CD4-positive, alpha-beta T cell treated with Interleukin-4 for 1 hour (primary cell): ENCODE measurements around the gene RASSF4.

Experiments
- DNase-seq, 2 donors: peaks; one replicate each; pipeline ENCODE4 v3.0.0-alpha.2; 2020 to 2022

Gene RASSF4

GRCh38 chr10:44928462-44928861 is 31.1 kb upstream of the RASSF4 start:
- no peak for DNase-seq

GRCh38 chr10:44929356-44930255 is 30.0 kb upstream of the RASSF4 start:
- DNase-seq, result no peak

DNA sequence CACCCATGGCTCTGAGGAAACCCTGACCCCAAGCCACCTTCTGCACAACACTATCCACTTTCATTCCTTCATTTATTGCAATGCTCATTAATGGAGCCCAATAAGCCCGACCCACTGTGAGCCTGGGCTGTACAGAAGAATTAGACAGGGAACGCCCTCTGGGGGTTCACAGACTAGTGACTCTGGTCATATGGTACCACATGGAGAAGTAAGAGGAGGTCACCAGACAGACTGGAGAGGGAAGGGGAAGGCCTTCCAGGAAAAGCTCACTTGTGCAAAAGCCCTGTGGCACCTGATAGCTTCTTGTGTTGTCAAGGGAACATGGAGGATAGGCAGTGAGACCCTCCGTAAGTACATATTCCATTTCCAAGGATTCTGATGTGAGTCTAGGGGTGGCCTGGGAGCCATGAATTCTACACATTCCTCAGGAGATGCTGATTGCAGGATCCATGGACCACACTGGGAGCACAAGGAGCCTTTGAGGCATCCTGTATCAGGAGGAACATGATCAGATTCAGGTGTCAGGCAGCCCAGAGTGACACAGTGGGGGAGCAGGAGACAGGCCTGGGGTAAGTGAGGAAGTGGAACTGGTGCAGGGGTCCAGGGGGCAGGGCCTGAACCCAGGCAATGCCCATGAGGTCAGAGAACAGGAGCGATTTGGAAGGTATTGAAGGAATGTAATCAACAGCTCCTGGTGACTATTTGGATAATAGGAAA is 28.5 kb upstream of the RASSF4 start:
- no peak for DNase-seq

DNA sequence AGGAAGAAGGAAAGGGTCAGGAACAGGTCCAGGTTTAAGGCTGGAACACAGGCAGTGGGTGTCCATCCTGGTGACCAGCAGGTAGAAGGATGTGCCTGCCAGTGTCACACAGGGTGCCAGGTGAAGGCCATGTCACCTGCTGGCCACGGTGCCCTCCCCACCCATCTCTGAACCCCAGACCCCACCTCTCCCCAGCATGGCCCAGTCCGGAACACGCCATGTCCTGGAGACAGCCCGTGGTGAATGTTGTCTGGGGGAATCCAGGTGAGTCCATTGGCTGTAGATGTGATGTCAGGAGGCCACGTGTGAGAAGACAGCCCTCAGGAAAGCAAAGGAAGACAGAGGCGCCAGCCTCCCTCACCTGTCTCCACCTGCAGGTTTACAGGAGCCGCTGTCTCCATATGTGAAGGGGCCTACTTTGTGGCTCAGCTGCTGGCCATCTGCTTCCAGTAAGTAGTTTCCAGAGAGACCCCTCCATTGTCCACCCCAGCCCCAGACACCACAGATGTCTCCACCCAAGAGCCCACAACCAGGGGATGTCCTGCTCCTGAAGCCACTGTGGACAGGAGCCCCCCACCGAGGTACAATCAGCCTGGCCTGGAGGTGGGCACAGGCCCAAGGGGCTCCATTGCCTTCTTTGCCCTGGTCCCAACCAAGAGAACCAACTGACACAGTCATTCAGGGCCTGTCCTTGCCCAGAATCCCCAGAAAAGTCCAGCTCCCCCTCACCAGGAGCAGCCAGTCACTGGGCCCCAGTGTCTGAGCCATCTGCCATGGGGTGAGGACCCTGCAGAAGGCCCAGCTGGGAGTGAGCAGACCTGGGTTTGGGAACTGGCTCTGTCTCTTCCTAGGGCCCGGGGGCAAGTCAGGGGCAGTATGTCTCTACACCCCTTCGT is 27.7 kb upstream of the RASSF4 start:
- DNase-seq, result no peak

GRCh38 chr10:44932517-44933450 is 26.8 kb upstream of the RASSF4 start:
- peak; percentile 79 to 84 for DNase-seq

DNA sequence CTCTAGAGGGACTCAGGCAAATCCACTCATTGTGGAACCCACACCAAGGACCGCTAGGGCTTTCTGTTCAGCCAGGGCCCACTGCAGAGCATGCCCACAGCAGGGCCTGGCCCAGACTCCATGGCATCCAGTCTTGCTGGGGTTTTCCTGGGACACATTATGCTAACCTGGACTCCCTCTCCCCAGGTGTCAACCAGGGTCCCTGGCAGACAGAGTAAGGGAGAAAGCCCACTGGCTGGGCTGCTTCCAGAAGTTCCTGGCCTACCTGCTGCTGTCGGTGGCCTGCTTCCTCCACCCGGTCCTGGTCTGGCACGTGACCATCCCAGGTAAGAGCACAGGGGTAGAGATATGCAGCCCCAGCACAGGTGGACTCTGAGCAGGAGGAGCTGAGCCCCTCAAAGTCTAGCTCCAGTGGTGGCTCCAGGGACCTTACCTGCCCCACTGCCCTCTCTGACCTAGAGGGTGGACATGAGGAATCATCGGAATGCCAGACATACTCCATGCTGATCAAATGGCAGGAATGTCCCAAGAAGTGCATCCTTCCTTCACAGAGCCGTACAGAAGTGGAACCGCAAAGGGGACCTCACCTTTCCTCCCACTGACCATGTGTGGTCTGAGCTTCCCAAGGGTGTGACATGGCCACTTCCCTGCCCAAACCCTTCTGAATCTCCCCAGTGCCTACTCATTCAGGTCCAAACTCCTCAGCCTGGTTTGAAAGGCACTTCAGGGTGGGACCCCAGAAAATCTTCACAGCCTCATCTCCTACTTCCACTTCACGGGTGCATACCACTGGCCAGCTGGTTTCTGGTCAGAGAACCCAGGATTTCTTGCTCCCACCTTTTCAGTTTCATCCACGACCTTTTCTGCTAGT is 25.9 kb upstream of the RASSF4 start:
- DNase-seq, result no peak

DNA sequence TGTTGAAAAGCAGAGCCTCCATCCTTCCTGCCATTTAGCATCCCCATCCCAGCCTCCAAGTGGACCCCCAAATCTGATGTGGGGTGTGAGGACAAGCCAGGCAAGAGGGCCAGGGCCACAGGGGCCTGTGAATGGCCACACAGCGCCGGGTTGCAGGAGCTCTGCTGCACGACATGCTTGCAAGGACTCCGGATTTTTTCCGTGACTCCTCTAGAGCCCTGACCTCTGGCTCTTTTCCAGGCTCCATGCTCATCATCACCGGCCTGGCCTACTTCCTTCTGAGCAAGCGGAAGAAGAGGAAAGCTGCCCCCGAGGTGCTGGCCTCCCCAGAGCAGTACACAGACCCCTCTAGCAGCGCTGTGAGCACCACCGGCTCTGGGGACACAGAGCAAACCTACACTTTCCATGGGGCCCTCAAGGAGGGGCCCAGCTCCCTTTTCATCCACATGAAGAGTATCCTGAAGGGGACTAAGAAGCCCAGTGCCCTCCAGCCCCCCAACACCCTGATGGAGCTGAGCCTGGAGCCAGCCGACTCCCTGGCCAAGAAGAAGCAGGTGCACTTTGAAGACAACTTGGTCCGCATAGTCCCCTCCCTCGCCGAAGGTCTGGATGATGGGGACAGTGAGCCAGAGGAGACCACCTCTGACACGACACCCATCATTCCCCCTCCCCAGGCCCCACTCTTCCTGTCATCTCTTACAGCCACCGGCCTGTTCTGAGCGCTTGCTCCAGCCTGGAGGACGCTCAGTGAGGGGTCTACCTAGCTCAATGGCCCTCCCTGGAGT is 25.0 kb upstream of the RASSF4 start:
- no peak for DNase-seq

DNA sequence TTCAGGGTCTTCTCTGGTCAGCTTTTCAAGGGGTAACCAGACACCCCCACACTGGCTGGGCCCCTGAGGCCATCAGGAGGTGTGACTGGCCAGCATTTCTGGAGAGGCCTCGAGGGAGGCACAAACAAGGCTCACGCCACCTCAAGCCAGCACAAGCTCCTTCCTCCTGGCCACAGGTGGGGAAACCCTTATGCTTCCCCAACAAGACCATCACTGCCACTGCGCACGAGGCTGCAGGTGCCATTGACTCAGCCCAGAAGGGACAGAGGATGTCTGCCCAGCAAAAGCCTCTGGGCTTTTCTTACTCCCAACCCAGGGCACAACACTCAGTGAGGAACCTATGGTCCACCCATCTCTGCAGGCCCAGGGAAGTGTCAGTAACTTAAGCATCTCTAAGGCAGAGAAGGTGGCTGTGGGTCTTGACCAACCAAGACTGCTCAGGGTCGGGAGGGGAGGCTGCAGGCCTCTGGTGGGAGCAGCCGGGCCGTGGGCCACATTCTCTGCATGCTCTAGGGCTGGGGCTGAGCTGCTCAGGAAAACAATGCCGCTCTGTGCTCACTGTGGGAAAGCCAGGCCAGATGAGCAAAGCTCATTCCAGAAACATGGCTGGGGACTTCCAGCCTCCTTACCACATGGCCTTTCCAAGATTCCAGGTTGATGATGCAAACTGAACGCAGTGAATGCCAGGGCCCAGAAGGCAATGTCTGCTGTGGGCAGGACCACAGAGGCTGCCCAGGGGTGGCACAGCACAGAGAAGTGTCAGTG is 24.2 kb upstream of the RASSF4 start:
- DNase-seq, result no peak

GRCh38 chr10:44935966-44936295 is 23.7 kb upstream of the RASSF4 start:
- DNase-seq, result no peak

DNA sequence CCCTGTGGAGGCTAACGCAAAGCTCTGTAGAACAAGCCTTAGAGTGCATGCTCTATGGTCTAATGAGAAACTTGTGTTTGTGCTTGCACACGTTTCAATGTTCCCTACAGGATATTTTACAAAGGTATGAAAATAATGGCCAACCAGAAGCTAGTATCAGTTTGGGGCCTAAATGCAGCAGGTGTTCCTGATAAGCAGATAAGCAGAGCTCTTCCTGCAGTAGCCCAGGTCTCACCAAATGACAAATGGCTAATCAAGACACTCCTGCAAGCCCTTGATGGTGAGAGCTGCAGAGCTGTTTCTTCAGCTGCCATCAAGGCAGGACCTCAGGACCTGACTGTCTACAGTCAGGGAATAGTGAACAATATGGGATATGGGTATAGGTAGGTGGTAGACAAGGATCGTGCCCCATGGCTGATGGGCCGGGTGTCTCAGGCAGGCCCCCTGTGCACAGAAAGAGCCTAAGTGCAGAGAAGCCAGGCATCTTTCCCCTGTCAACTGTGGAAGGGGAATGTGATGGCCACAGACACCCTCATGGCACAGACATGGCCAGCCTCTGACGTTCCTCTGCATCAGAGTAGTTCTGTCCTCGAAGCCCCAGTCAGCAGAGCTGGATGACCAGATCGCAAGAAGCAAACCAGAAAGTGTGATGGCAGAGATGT is 23.2 kb upstream of the RASSF4 start:
- DNase-seq, result no peak

- no peak for DNase-seq
Measured at GRCh38 chr10:44937196-44938005, 22.2 kb upstream of the RASSF4 start.

DNA sequence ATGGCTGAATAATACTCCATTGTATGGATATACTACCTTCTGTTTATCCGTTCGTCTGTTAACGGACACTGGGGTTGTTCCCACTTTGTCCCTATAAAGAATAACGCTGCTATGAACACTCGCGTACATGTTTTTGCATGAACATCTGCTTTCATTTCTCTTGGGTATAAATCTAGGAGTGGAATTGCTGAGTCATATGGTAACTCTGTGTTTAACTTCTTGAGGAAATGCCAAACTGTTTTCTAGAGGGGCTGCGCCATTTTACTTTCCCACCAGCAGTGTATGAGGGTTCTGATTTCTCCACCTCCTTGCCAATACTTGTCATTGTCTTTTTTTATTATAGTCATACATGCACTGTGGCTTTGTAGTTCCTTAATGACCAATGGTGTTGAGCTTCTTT is 20.6 kb upstream of the RASSF4 start:
- DNase-seq, result no peak

DNA sequence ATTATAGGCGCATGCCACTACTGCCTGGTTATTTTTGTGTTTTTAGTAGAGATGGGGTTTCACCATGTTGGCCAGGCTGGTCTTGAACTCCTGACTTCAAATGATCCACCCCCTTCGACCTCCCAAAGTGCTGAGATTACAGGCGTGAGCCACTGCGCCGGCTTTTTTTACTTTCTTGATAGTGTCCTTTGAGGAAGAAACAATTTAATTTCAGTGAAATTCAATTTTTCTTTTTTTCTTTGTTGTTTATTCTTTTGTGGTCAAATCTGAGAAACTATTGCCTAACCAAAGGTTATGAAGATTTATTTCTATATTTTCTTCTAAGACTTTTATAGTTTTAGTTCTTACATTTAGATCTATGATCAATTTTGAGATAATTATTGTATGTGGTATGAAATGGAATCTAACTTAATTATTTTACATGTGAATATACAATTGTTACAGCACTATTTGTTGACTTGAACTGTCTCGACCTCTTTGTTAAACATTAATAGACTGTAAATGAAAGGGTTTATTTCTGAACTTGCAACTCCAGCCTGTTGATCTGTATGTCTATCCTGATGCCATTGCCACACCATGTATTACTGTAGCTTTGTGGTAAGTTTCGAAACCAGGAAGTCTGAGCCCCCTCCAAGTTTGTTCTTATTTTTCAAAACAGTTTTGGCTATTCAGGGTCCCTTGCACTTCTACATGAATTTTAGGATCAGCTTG is 19.8 kb upstream of the RASSF4 start:
- DNase-seq, result no peak

- DNase-seq, result no peak
Measured at GRCh38 chr10:44944354-44944753, 15.2 kb upstream of the RASSF4 start.

- DNase-seq, result no peak
Measured at GRCh38 chr10:44946205-44946604, 13.4 kb upstream of the RASSF4 start.

- DNase-seq, result peak in 1 of 2 donors; percentile 53
Measured at GRCh38 chr10:44947371-44948152, 12.0 kb upstream of the RASSF4 start.
